Activated T-helper 2 cell treated with anti-CD3 and anti-CD28 coated beads, Interferon-gamma antibody, Interleukin-2, Interleukin-4, amounts not matched to agents 10 μg/mL and 5 μg/mL and 100 μg/mL, durations not matched to agents 14 hours and 24 hours and 36 hours (primary cell): ENCODE measurements around the gene LRP1. TPM values are rescaled to one million over a fixed set of nuclear protein-coding genes. Genes with fewer than 3 reads are reported as not detected.

Experiments used
- DNase-seq: peaks from one replicate; pipeline ENCODE4 v3.0.0; 2021; ENCODE audit warnings: low spot score
- H3K27ac Mint-ChIP-seq: one replicate; pipeline ENCODE4 v1.8.0; 2021; ENCODE audit warnings: mixed read lengths
- H3K27me3 Mint-ChIP-seq: one replicate; pipeline ENCODE4 v1.8.0; 2021; ENCODE audit warnings: low read depth, mixed read lengths
- H3K36me3 Mint-ChIP-seq: one replicate; pipeline ENCODE4 v1.8.0; 2021; ENCODE audit warnings: low read depth, mixed read lengths
- H3K4me1 Mint-ChIP-seq: one replicate; pipeline ENCODE4 v1.8.0; 2021; ENCODE audit warnings: low read depth, mixed read lengths
- H3K4me3 Mint-ChIP-seq: one replicate; pipeline ENCODE4 v1.8.0; 2021; ENCODE audit warnings: low read depth, mild to moderate bottlenecking, moderate library complexity, mixed read lengths
- H3K9me3 Mint-ChIP-seq: one replicate; pipeline ENCODE4 v1.8.0; 2021; ENCODE audit warnings: mixed read lengths
- intact Hi-C: fragments of 100-400 bp; cut with micrococcal nuclease; formaldehyde crosslinking; loops from one replicate; pipeline ENCODE4 v1.15.1; 2023
- total RNA-seq: library from RNA; stranded (reverse); gene quantifications from 2 replicates; pipeline ENCODE4 v1.2.3, GENCODE V29; 2022

The LRP1 gene
- total RNA-seq, 1 donor from 2014 or later = 2.1 TPM

- H3K4me3 Mint-ChIP-seq = no peak overlapping the region
- intact Hi-C loops = no loop called here
- DNase-seq = no peak
- H3K27me3 Mint-ChIP-seq = no peaks in the 10 kb centered on the region
- H3K36me3 Mint-ChIP-seq = no peaks in the 10 kb centered on the region
- no peak overlapping the region for H3K27ac Mint-ChIP-seq
- no peaks in the 10 kb centered on the region for H3K4me1 Mint-ChIP-seq
- no peaks in the 10 kb centered on the region for H3K9me3 Mint-ChIP-seq
Observed at GRCh38 chr12:57205931-57206330, 77.6 kb downstream of the LRP1 start.

GRCh38 chr12:57207731-57208630 lies 79.7 kb downstream of the LRP1 start:
- Mint-ChIP-seq H3K4me3 (no peak overlapping the region), H3K27me3 (no peaks in the 10 kb centered on the region), H3K9me3 (no peaks in the 10 kb centered on the region), H3K36me3 (no peaks in the 10 kb centered on the region), H3K4me1 (no peaks in the 10 kb centered on the region), H3K27ac (no peak overlapping the region)
- no peak for DNase-seq
- intact Hi-C loops = no loop called here

- peaks cover 5% of the 10 kb centered on the region for H3K27me3 Mint-ChIP-seq
- no peak for DNase-seq
- H3K4me1 Mint-ChIP-seq = peaks cover 6% of the 10 kb centered on the region
- no peak overlapping the region for H3K27ac Mint-ChIP-seq
- H3K36me3 Mint-ChIP-seq = no peaks in the 10 kb centered on the region
- no peaks in the 10 kb centered on the region for H3K9me3 Mint-ChIP-seq
- H3K4me3 Mint-ChIP-seq = no peak overlapping the region
- intact Hi-C loops = no loop called here
Observed at GRCh38 chr12:57208631-57209282, 80.5 kb downstream of the LRP1 start.

GRCh38 chr12:57209916-57210315 lies 81.6 kb downstream of the LRP1 start:
- no peaks in the 10 kb centered on the region for H3K9me3 Mint-ChIP-seq
- peaks cover 16% of the 10 kb centered on the region for H3K4me1 Mint-ChIP-seq
- no peak overlapping the region for H3K27ac Mint-ChIP-seq
- peaks cover 17% of the 10 kb centered on the region for H3K27me3 Mint-ChIP-seq
- H3K4me3 Mint-ChIP-seq = no peak overlapping the region
- H3K36me3 Mint-ChIP-seq = no peaks in the 10 kb centered on the region
- no peak for DNase-seq
- intact Hi-C loops = no loop called here

- Mint-ChIP-seq H3K27me3 (peaks cover 21% of the 10 kb centered on the region), H3K27ac (no peak overlapping the region), H3K36me3 (no peaks in the 10 kb centered on the region), H3K4me3 (no peak overlapping the region), H3K9me3 (no peaks in the 10 kb centered on the region), H3K4me1 (peaks cover 19% of the 10 kb centered on the region)
- intact Hi-C loops = no loop called here
- DNase-seq = no peak
Observed at GRCh38 chr12:57210461-57210860, 82.2 kb downstream of the LRP1 start.

GRCh38 chr12:57210926-57211692 lies 82.8 kb downstream of the LRP1 start:
- intact Hi-C loops = no loop called here
- Mint-ChIP-seq H3K9me3 (no peaks in the 10 kb centered on the region), H3K4me1 (peaks cover 25% of the 10 kb centered on the region), H3K36me3 (no peaks in the 10 kb centered on the region), H3K27ac (no peak overlapping the region), H3K27me3 (peaks cover 28% of the 10 kb centered on the region), H3K4me3 (no peak overlapping the region)
- no peak for DNase-seq

GRCh38 chr12:57211791-57212700 lies 83.8 kb downstream of the LRP1 start:
- Mint-ChIP-seq H3K27ac (no peak overlapping the region), H3K9me3 (no peaks in the 10 kb centered on the region), H3K4me1 (peaks cover 25% of the 10 kb centered on the region), H3K4me3 (no peak overlapping the region), H3K27me3 (peaks cover 28% of the 10 kb centered on the region), H3K36me3 (no peaks in the 10 kb centered on the region)
- DNase-seq = no peak
- intact Hi-C loops = no loop called here

GRCh38 chr12:57212701-57213057 lies 84.4 kb downstream of the LRP1 start:
- no peak overlapping the region for H3K4me3 Mint-ChIP-seq
- peaks cover 33% of the 10 kb centered on the region for H3K27me3 Mint-ChIP-seq
- H3K4me1 Mint-ChIP-seq = peaks cover 30% of the 10 kb centered on the region
- H3K27ac Mint-ChIP-seq = no peak overlapping the region
- intact Hi-C loops = loop anchor here (1.0 kb wide), 2 partner anchors 27 to 31 kb away; no protein-coding TSS in a partner anchor
- no peak for DNase-seq
- H3K36me3 Mint-ChIP-seq = no peaks in the 10 kb centered on the region
- no peaks in the 10 kb centered on the region for H3K9me3 Mint-ChIP-seq

- intact Hi-C loops = loop anchor here (1.0 kb wide), 2 partner anchors 26 to 30 kb away; no protein-coding TSS in a partner anchor
- H3K4me1 Mint-ChIP-seq = peaks cover 30% of the 10 kb centered on the region
- H3K27ac Mint-ChIP-seq = no peak overlapping the region
- H3K27me3 Mint-ChIP-seq = peaks cover 38% of the 10 kb centered on the region
- H3K4me3 Mint-ChIP-seq = no peak overlapping the region
- H3K36me3 Mint-ChIP-seq = no peaks in the 10 kb centered on the region
- DNase-seq = peak; percentile 76
- H3K9me3 Mint-ChIP-seq = no peaks in the 10 kb centered on the region
Observed at GRCh38 chr12:57213058-57213715, 84.9 kb downstream of the LRP1 start.

- Mint-ChIP-seq H3K27ac (no peak overlapping the region), H3K4me1 (peaks cover 30% of the 10 kb centered on the region), H3K9me3 (no peaks in the 10 kb centered on the region), H3K36me3 (no peaks in the 10 kb centered on the region), H3K27me3 (peaks cover 45% of the 10 kb centered on the region), H3K4me3 (no peak overlapping the region)
- no peak for DNase-seq
- intact Hi-C loops = loop anchor here (1.0 kb wide), 2 partner anchors 25 to 29 kb away; no protein-coding TSS in a partner anchor
Observed at GRCh38 chr12:57213763-57214397, 85.6 kb downstream of the LRP1 start.

GRCh38 chr12:57214398-57214781 lies 86.1 kb downstream of the LRP1 start:
- Mint-ChIP-seq H3K27ac (no peak overlapping the region), H3K27me3 (peaks cover 50% of the 10 kb centered on the region), H3K9me3 (no peaks in the 10 kb centered on the region), H3K4me1 (peaks cover 30% of the 10 kb centered on the region), H3K4me3 (peak overlapping the region; percentile 6), H3K36me3 (no peaks in the 10 kb centered on the region)
- intact Hi-C loops = no loop called here
- peak; percentile 59 for DNase-seq
